K562 (cell line): ENCODE results near the gene SLC30A4. TPM values are rescaled to one million over a fixed set of nuclear protein-coding genes. Genes with fewer than 3 reads are reported as not detected.
A peak's percentile ranks its signal among the peaks of the same experiment; 100 is the strongest.

ENCODE experiments used
- ATAC-seq: fragments of 200-7000 bp; cut with Tn5 transposase; 3 replicates; pipeline ENCODE4 v1.9.1; 2020; ENCODE audit warnings: moderate library complexity
- BruUV-seq: library from RNA; stranded (reverse); fragments of 400-500 nt; replicated peaks from 2 replicates; lab custom pipeline; 2021; lab: Mats Ljungman, UMichigan
- CTCF ChIA-PET: fragments of 300-600 bp; formaldehyde crosslinking; extraction: SDS; loops from one replicate; lab custom pipeline; 2021; ENCODE audit warnings: low intra/inter-chr PET ratio; lab: Yijun Ruan, JAX
- POLR2A ChIA-PET: fragments of 300-600, 350-650 bp; sonication (Branson Sonifier 250); formaldehyde crosslinking; extraction: SDS; loops from one replicate; lab custom pipeline; 2021; ENCODE audit warnings: antibody characterized with exemption, inconsistent platforms; lab: Yijun Ruan, JAX
- DNase-seq, 4 experiments: peaks; one replicate each; pipeline versions ENCODE4 v3.0.0 to v3.0.0-alpha.2; 2011 to 2018; ENCODE audit warnings: low spot score in 3 of 4, mixed read lengths in 3 of 4; ENCODE audit errors: extremely low read depth in 1 of 4
- FAIRE-seq: peaks from 2 replicates; lab custom pipeline; 2011; peaks lifted over from hg19 to GRCh38; lab: Jason Lieb, UNC
- H2AFZ ChIP-seq: 2 replicates; pipeline ENCODE4 v1.6.0; 2011; ENCODE audit warnings: low read depth, low read length, control low read depth, inconsistent platforms
- H3K27ac ChIP-seq: fragments of 200-600 bp; 3 replicates; pipeline ENCODE4 v1.8.0; 2011; ENCODE audit warnings: low read depth, mild to moderate bottlenecking, control low read depth, inconsistent platforms, low read length, moderate library complexity, mixed read lengths; ENCODE audit errors: extremely low read depth
- H3K27me3 ChIP-seq, 2 experiments: fragments of 300-600 bp in 1 of 2; 2 replicates in 1 of 2; 3 replicates in 1 of 2; pipeline versions ENCODE4 v1.6.0 to v1.8.0; 2011; ENCODE audit warnings: inconsistent platforms in 2 of 2, low read length in 2 of 2, mild to moderate bottlenecking in 1 of 2, mixed read lengths in 1 of 2, moderate library complexity in 1 of 2; ENCODE audit not compliant: control insufficient read depth in 2 of 2, insufficient read depth in 2 of 2
- H3K36me3 ChIP-seq: fragments of 300-600 bp; 3 replicates; pipeline ENCODE4 v1.8.0; 2011; ENCODE audit warnings: mild to moderate bottlenecking, low read length, inconsistent platforms; ENCODE audit not compliant: control insufficient read depth, insufficient read depth
- H3K4me1 ChIP-seq, 2 experiments: fragments of 200-600 bp in 1 of 2; replicated peaks in 1 of 2; 2 replicates in 1 of 2; 3 replicates in 1 of 2; pipeline versions ENCODE4 v1.5.1 to v1.8.0; 2011; ENCODE audit warnings: inconsistent platforms in 2 of 2, low read length in 2 of 2, mild to moderate bottlenecking in 1 of 2, mixed read lengths in 1 of 2, moderate library complexity in 1 of 2; ENCODE audit not compliant: control insufficient read depth in 2 of 2, insufficient read depth in 2 of 2
- H3K4me2 ChIP-seq: 2 replicates; pipeline ENCODE4 v1.6.1; 2011; ENCODE audit warnings: low read length, control low read depth, inconsistent platforms, mixed read lengths; ENCODE audit not compliant: insufficient read depth
- H3K4me3 ChIP-seq: fragments of 200-600 bp; sonication (generic), shearing (Covaris generic); 2 replicates; pipeline ENCODE4 v1.5.1; 2016; ENCODE audit warnings: control low read depth, inconsistent platforms
- H3K79me2 ChIP-seq: fragments of 200-600 bp; 3 replicates; pipeline ENCODE4 v1.8.0; 2011; ENCODE audit warnings: low read length, inconsistent platforms; ENCODE audit not compliant: control insufficient read depth, insufficient read depth
- H3K9ac ChIP-seq, 2 experiments: 2 replicates each; pipeline versions ENCODE4 v1.6.0 to v1.6.1; 2011; ENCODE audit warnings: low read depth in 2 of 2, low read length in 2 of 2, control low read depth in 1 of 2, inconsistent platforms in 1 of 2, mild to moderate bottlenecking in 1 of 2, mixed read lengths in 1 of 2; ENCODE audit not compliant: insufficient read depth in 1 of 2
- H3K9me1 ChIP-seq: one replicate; pipeline ENCODE4 v1.6.0; 2011; ENCODE audit warnings: inconsistent platforms, mild to moderate bottlenecking, low read length, moderate library complexity; ENCODE audit not compliant: control insufficient read depth, insufficient read depth
- H3K9me3 ChIP-seq: replicated peaks from 2 replicates; pipeline ENCODE4 v1.5.1; 2011; ENCODE audit warnings: low read depth, low read length, inconsistent platforms; ENCODE audit not compliant: control insufficient read depth, insufficient read depth
- H4K20me1 ChIP-seq: replicated peaks from 2 replicates; pipeline ENCODE4 v1.6.1; 2011; ENCODE audit warnings: low read length, inconsistent platforms, mixed read lengths; ENCODE audit not compliant: control insufficient read depth, insufficient read depth
- POLR2A ChIP-seq: fragments of 450-650 bp; conservative IDR thresholded peaks from 2 replicates; pipeline ENCODE4 v1.6.1; 2016
- ZBTB11 ChIP-seq, 3 experiments: fragments of 200-800 bp in 1 of 3; fragments of 250-450 bp in 1 of 3; fragments of 450-650 bp in 1 of 3; sonication (Bioruptor Pico) in 1 of 3; sonication (Bioruptor generic) in 1 of 3; formaldehyde crosslinking in 1 of 3; IDR thresholded peaks; 2 replicates each; pipeline versions ENCODE4 v1.6.1 to v1.8.0; 2016 to 2022; ENCODE audit warnings: mild to moderate bottlenecking in 2 of 3, missing genetic modification characterization in 2 of 3, missing compliant biosample characterization in 1 of 3, moderate library complexity in 1 of 3
- WGBS: fragments of 100-300 bp; shearing (Covaris generic); methylation state at CpG from one replicate; pipeline ENCODE4 v1.1.6; 2016; ENCODE audit warnings: low coverage, mixed read lengths; ENCODE audit not compliant: insufficient coverage; ENCODE audit errors: missing lambda C conversion rate; 5-methylcytosine and 5-hydroxymethylcytosine counted together
- in situ Hi-C: fragments of 300-500 bp; cut with MboI; formaldehyde crosslinking; loops from 4 replicates; pipeline ENCODE4 v1.15.0; 2018; ENCODE audit warnings: inconsistent platforms, mixed read lengths
- intact Hi-C: fragments of 100-400 bp; cut with micrococcal nuclease; formaldehyde crosslinking; loops from 2 replicates; pipeline ENCODE4 v1.14.2; 2022
- polyA plus RNA-seq, 8 experiments: library from polyadenylated mRNA; depleted of rRNA in 4 of 8; stranded (reverse) in 5 of 8; unstranded in 3 of 8; fragments of >200 nt; fragmentation: Nextera tagmentation in 2 of 8; fragmentation: Illumina TruSeq in 1 of 8; extraction: Ambion mirVana in 2 of 8; extraction: Trizol in 1 of 8; gene quantifications; 2 replicates each; pipeline versions ENCODE4 v1.2.1 to v1.2.3, GENCODE V29; 2011 to 2014; ENCODE audit warnings: inconsistent platforms in 1 of 8, missing spikeins in 1 of 8
- total RNA-seq, 7 experiments: library from RNA; depleted of rRNA in 6 of 7; stranded (reverse); fragments of >200 nt in 6 of 7; fragmentation: Illumina TruSeq in 2 of 7; extraction: Trizol in 2 of 7; gene quantifications; 2 replicates each; pipeline versions ENCODE4 v1.2.1 to v1.2.3, GENCODE V29; 2011 to 2021; ENCODE audit warnings: low replicate concordance in 1 of 7

Gene SLC30A4
- total and polyA plus RNA-seq, 9 of the 15 experiments (the other 6 are each of a cell fraction or from before 2014, with no cell fraction given), result 0.21 to 0.73 (median 0.36) TPM

- no peak overlapping the region for H3K27ac ChIP-seq
- POLR2A ChIA-PET, result interaction anchor here (0.6 kb wide), 2 partner anchors 153 to 177 kb away, joined by 3 to 6 read pairs; no protein-coding TSS in a partner anchor
- no peaks in the 10 kb centered on the region for H3K36me3 ChIP-seq
- peak overlapping the region in 1 of 2 experiments; percentile 28; a peak in 2 of 4 replicates for H3K9ac ChIP-seq
- no peak for FAIRE-seq
- no peak overlapping the region for H2AFZ ChIP-seq
- no peaks in the 10 kb centered on the region for H3K9me1 ChIP-seq
- CTCF ChIA-PET, result no interaction called here
- no TSS peak for BruUV-seq
- H3K4me1 ChIP-seq, result 0 out of 5 replicates have a peak, but pooled peaks cover 0 to 3% of the 10 kb centered on the region in 2 experiments
- 0 out of 3 replicates have a peak, but pooled peaks have one; percentile 15 for ATAC-seq
- H3K27me3 ChIP-seq, result peaks cover 25 to 59% of the 10 kb centered on the region in 2 experiments
- 5% methylated on average over 22 of the region's 22 CpGs for WGBS
- in situ Hi-C loops, result loop anchor here (5.0 kb wide), 2 partner anchors 162 to 243 kb away; no protein-coding TSS in a partner anchor
- H3K4me3 ChIP-seq, result no peak overlapping the region
- TF ChIP-seq ZBTB11 (CRISPR knock-in tag; IDR thresholded peaks at IDR 0.05), result 0 out of 6 replicates have a peak, but pooled peaks of 1 of the 3 experiments have one; percentile 23
- TF ChIP-seq POLR2A, result no peak
- TF ChIP-seq, all 486 proteins: peak for 1
- Histone ChIP-seq H3K9me3 (no peaks in the 10 kb centered on the region), H3K4me2 (no peak overlapping the region), H3K79me2 (no peaks in the 10 kb centered on the region), H4K20me1 (peaks cover 3% of the 10 kb centered on the region; the same call in 1 of the 2 replicates)
- intact Hi-C loops, result no loop called here
- DNase-seq, result no peak
Measured at GRCh38 chr15:45449916-45450867, 72.4 kb downstream of the SLC30A4 start.
